DLD1 (cell line): ENCODE data around the gene SCAP.

Source experiments
- in situ Hi-C: cut with HindIII; loops from 2 replicates; pipeline ENCODE4 v1.10.0; 2017; ENCODE audit warnings: low sequenced_read_pairs

Gene SCAP

DNA sequence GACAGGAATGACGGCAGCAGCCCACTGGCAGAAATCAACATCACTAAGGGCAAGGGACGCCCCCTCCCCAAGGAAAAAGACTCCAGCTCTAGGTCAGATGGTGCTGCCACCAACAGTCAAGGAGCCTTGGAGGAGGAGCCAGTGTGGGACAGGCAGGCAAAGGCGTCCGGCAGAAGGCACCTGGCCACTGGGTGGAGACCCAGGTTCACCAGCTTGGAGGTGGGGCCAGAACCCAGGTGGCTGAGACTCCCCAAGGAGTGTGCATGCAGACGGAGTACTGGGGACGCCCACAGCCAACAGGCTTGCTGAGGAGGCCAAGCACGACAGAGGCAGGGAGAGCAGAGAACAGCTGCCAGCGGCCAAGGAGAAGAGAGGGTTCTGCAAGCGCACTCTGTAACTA is 59.7 kb downstream of the SCAP start:
- in situ Hi-C loops: no loop called here

DNA sequence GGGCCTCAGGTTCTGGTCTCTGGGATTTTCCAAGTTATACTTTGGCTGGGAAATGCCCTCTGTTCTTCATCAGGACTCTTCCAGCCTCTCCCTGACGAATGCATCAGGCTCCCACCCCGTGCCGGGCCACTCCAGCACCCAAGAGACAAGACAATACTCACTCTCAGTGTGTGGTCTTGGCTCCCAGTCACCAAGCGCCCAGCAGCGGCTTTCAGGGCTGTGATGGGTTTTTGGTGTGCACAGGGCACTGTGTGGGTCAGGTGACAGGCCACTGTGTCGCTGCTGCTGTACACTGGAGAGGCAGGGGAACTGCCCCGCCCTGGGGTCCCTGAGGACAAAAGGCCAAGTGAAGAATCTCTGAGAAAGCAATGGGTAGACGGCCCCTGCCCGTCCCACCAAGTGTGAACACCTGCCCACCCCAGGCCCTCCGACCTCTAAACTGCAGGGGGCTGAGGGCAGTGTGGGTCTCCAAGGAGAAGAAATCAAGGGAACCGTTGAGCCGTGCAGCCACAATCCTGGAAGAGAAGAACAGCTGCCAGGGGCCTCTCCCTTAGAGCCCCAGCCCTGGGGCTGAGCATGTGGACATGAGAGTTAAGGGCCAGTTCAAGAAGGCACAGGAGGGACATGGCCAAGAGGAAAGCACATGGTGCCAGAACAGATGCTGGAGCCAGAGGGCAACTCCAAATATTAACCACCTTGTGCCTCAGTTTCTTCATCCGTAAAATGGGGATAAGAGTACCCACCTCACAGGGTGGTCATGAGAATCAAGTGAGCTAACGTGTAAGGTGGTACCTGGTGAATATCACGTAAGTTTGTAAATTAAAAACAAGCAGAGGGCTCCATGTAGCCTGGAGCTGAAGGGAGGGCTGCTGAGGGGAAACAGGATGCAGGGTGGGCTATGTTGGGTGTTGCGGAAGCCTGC is 60.8 kb downstream of the SCAP start:
- in situ Hi-C loops: no loop called here

DNA sequence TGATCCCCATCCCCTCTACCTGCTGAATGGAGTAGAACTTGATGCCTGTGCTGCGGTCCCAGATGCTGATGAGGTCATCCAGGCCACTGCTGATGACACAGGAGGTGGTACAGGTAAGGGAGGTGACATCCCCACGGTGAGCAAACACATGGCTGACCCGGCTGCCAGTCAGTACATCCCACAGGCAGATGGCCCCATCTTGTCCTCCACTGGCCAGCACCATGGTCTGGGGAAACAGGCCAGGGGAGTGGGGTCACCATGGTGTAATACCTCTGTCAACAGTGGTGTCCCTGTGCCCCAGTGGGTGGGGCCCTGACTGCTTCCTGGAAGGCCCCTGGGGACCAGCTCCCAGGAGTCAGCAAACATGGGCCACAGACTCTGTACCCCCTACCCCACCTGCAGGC is 61.6 kb downstream of the SCAP start:
- in situ Hi-C loops: no loop called here

GRCh38 chr3:47413751-47414150 is 62.0 kb downstream of the SCAP start:
- in situ Hi-C loops: no loop called here

- in situ Hi-C loops: no loop called here
Observed at GRCh38 chr3:47412842-47413520, 62.8 kb downstream of the SCAP start.

DNA sequence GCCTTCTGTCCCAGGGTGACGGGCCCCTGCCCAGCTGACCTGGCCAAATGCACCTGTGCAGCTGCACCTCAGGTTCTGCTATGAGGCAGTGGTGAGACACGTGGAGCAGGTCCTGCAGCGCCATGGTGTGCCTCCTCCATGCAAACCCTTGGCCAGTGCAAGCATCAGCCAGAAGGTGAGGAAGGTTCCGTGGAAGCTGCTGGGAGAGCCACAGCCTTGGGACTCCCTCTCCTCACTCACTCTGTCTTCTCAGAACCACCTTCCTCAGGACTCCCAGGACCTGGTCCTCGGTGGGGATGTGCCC is 63.3 kb downstream of the SCAP start:
- in situ Hi-C loops: no loop called here

DNA sequence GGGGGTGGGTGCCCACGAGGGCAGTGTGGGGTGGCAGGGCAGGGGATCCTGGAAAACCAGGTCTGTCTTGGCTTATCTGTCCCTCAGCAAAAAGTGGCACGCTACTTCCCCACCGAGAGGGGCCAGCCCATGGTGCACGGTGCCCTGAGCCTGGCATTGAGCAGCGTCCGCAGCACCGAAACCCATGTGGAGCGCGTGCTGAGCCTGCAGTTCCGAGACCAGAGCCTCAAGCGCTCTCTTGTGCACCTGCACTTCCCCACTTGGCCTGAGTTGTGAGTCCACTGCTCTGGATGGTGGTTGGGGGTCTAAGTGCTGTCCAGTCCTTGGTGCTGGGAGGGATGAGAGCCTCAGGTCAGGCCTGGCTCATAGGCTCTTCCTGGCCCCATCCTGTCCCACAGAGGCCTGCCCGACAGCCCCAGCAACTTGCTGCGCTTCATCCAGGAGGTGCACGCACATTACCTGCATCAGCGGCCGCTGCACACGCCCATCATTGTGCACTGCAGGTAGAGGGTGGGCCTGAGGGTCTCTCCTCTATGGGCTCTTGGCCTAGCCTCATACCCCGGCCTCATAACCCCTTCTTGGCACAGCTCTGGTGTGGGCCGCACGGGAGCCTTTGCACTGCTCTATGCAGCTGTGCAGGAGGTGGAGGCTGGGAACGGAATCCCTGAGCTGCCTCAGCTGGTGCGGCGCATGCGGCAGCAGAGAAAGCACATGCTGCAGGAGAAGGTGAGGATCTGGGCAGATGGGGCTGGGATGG is 63.9 kb downstream of the SCAP start:
- in situ Hi-C loops: no loop called here

DNA sequence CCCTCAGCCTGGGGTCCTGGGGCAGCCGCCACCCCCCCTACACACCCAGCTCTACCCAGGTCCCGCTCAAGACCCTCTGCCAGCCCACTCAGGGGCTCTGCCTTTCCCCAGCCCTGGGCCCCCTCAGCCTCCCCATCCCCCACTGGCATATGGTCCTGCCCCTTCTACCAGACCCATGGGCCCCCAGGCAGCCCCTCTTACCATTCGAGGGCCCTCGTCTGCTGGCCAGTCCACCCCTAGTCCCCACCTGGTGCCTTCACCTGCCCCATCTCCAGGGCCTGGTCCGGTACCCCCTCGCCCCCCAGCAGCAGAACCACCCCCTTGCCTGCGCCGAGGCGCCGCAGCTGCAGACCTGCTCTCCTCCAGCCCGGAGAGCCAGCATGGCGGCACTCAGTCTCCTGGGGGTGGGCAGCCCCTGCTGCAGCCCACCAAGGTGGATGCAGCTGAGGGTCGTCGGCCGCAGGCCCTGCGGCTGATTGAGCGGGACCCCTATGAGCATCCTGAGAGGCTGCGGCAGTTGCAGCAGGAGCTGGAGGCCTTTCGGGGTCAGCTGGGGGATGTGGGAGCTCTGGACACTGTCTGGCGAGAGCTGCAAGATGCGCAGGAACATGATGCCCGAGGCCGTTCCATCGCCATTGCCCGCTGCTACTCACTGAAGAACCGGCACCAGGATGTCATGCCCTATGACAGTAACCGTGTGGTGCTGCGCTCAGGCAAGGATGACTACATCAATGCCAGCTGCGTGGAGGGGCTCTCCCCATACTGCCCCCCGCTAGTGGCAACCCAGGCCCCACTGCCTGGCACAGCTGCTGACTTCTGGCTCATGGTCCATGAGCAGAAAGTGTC is 64.7 kb downstream of the SCAP start:
- in situ Hi-C loops: no loop called here

- in situ Hi-C loops: no loop called here
Observed at GRCh38 chr3:47410417-47410720, 65.4 kb downstream of the SCAP start.

DNA sequence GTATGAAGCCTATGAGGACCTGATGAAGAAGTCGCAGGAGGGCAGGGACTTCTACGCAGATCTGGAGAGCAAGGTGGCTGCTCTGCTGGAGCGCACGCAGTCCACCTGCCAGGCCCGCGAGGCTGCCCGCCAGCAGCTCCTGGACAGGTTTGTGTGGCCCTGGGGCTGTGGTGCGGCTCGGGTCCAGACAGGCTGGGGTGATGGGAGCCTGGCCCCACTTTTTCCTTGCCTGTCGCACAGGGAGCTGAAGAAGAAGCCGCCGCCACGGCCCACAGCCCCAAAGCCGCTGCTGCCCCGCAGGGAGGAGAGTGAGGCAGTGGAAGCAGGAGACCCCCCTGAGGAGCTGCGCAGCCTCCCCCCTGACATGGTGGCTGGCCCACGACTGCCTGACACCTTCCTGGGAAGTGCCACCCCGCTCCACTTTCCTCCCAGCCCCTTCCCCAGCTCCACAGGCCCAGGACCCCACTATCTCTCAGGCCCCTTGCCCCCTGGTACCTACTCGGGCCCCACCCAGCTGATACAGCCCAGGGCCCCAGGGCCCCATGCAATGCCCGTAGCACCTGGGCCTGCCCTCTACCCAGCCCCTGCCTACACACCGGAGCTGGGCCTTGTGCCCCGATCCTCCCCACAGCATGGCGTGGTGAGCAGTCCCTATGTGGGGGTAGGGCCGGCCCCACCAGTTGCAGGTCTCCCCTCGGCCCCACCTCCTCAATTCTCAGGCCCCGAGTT is 65.9 kb downstream of the SCAP start:
- in situ Hi-C loops: no loop called here

GRCh38 chr3:47409284-47409683 is 66.5 kb downstream of the SCAP start:
- in situ Hi-C loops: no loop called here

GRCh38 chr3:47408839-47409229 is 66.9 kb downstream of the SCAP start:
- in situ Hi-C loops: no loop called here

- in situ Hi-C loops: no loop called here
Observed at GRCh38 chr3:47407896-47408838, 67.6 kb downstream of the SCAP start.

GRCh38 chr3:47407237-47407636 is 68.5 kb downstream of the SCAP start:
- in situ Hi-C loops: no loop called here

DNA sequence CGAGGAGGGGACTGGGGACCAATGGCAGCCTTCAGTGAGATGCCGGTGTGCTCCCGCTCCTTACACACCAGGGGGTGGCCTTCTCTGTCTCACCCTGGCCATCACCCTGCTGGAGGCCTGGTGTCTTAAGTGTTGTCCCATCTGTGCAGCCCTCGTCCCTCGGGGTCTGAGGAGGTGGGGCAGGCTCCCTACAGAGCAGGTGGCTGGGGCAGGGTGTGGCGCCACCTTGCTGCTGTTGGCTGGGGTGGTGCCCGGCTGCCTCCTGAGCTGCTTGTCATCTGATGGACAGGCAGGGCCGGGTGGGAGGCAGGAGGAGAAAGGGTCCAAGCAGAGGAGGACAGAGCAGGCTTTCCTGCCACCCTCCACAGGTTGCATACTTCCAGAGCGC is 69.0 kb downstream of the SCAP start:
- in situ Hi-C loops: no loop called here

GRCh38 chr3:47405820-47406761 is 69.7 kb downstream of the SCAP start:
- in situ Hi-C loops: no loop called here

GRCh38 chr3:47404955-47405790 is 70.6 kb downstream of the SCAP start:
- in situ Hi-C loops: no loop called here
